RWPE1 (cell line): ENCODE data around the gene RGS6.

Experiments used
- CTCF ChIA-PET: fragments of 350-600 bp; sonication (Branson Sonifier 250); formaldehyde crosslinking; extraction: SDS; loops from one replicate; lab custom pipeline; 2021; lab: Yijun Ruan, JAX
- POLR2A ChIA-PET: fragments of 400-600 bp; formaldehyde crosslinking; extraction: SDS; loops from one replicate; lab custom pipeline; 2020; ENCODE audit warnings: antibody characterized with exemption; ENCODE audit not compliant: low non-redundant PET; lab: Yijun Ruan, JAX
- DNase-seq: peaks from one replicate; pipeline ENCODE4 v3.0.0; 2012; ENCODE audit warnings: low spot score
- H3K27ac ChIP-seq: fragments of 450-650 bp; 2 replicates; pipeline ENCODE4 v1.5.1; 2017
- CTCF ChIP-seq: fragments of 450-650 bp; conservative IDR thresholded peaks from 2 replicates; pipeline ENCODE4 v1.5.1; 2017; ENCODE audit warnings: low read depth, mild to moderate bottlenecking

The RGS6 gene

GRCh38 chr14:72540836-72541235, 608.6 kb downstream of the RGS6 start:
- no peak overlapping the region for H3K27ac ChIP-seq
- no peak for TF ChIP-seq CTCF
- ChIA-PET POLR2A (interaction anchor here (0.6 kb wide), 1 partner anchor 176 kb away, joined by 3 read pairs; no protein-coding TSS in a partner anchor), CTCF (interaction anchor here (0.6 to 0.7 kb wide), 2 partner anchors 82 to 353 kb away, joined by 3 to 4 read pairs; no protein-coding TSS in a partner anchor)
- no peak for DNase-seq

- no peak for DNase-seq
- ChIA-PET POLR2A (no interaction called here), CTCF (interaction anchor here (0.6 kb wide), 1 partner anchor 81 kb away, joined by 4 read pairs; no protein-coding TSS in a partner anchor)
- H3K27ac ChIP-seq: no peak overlapping the region
- no peak for TF ChIP-seq CTCF
Observed at GRCh38 chr14:72541546-72541945, 609.3 kb downstream of the RGS6 start.

- ChIA-PET POLR2A (no interaction called here), CTCF (no interaction called here)
- H3K27ac ChIP-seq: no peak overlapping the region
- no peak for TF ChIP-seq CTCF
- no peak for DNase-seq
Observed at GRCh38 chr14:72543341-72543740, 611.1 kb downstream of the RGS6 start.

GRCh38 chr14:72544615-72545387, 612.6 kb downstream of the RGS6 start:
- no peak for DNase-seq
- POLR2A ChIA-PET: no interaction called here
- peak overlapping the region; percentile 56 for H3K27ac ChIP-seq
- TF ChIP-seq CTCF: no peak
- CTCF ChIA-PET: interaction anchor here (0.5 to 0.6 kb wide), 2 partner anchors 162 to 704 kb away, joined by 3 read pairs; no protein-coding TSS in a partner anchor

GRCh38 chr14:72545411-72546311, 613.4 kb downstream of the RGS6 start:
- TF ChIP-seq CTCF: no peak
- H3K27ac ChIP-seq: peak overlapping the region; percentile 56
- POLR2A ChIA-PET: no interaction called here
- DNase-seq: peak; percentile 38
- CTCF ChIA-PET: interaction anchor here (0.5 to 0.7 kb wide), 2 partner anchors 32 to 152 kb away, joined by 3 read pairs; no protein-coding TSS in a partner anchor
